Glutamatergic neuron (in vitro differentiated cells): ENCODE data around the gene PRR29. TPM values are rescaled to one million over a fixed set of nuclear protein-coding genes. Genes with fewer than 3 reads are reported as not detected.

Source experiments
- DNase-seq: peaks from one replicate; pipeline ENCODE4 v3.0.0; 2022
- H3K27ac Mint-ChIP-seq: one replicate; pipeline ENCODE4 v1.8.0; 2020; ENCODE audit warnings: mild to moderate bottlenecking, mixed read lengths, inconsistent platforms; ENCODE audit not compliant: unreplicated experiment
- H3K27me3 Mint-ChIP-seq: one replicate; pipeline ENCODE4 v1.8.0; 2020; ENCODE audit warnings: mild to moderate bottlenecking, moderate library complexity, mixed read lengths, inconsistent platforms; ENCODE audit not compliant: unreplicated experiment
- H3K36me3 Mint-ChIP-seq: one replicate; pipeline ENCODE4 v1.8.0; 2020; ENCODE audit warnings: mild to moderate bottlenecking, mixed read lengths, inconsistent platforms; ENCODE audit not compliant: unreplicated experiment
- H3K4me1 Mint-ChIP-seq: one replicate; pipeline ENCODE4 v1.8.0; 2020; ENCODE audit warnings: mild to moderate bottlenecking, low read depth, mixed read lengths, inconsistent platforms; ENCODE audit not compliant: unreplicated experiment
- H3K4me3 Mint-ChIP-seq: one replicate; pipeline ENCODE4 v1.8.0; 2020; ENCODE audit warnings: mild to moderate bottlenecking, mixed read lengths, inconsistent platforms; ENCODE audit not compliant: unreplicated experiment
- H3K9me3 Mint-ChIP-seq: one replicate; pipeline ENCODE4 v1.8.0; 2020; ENCODE audit warnings: mild to moderate bottlenecking, moderate library complexity, mixed read lengths, inconsistent platforms; ENCODE audit not compliant: unreplicated experiment
- total RNA-seq: library from RNA; stranded (reverse); fragmentation: NEBNext Ultra II Directional; extraction: Animal tissue kit (Norgen Biotek cat#: 25700); gene quantifications from one replicate; pipeline ENCODE4 v1.2.1, GENCODE V29; 2021; ENCODE audit not compliant: unreplicated experiment
- TF ChIP-seq, protein P1 (sequence below): fragments of 200-600 bp; sonication (generic); IDR thresholded peaks from one replicate; pipeline ENCODE4 v1.5.0; 2021; ENCODE audit not compliant: partially characterized antibody, unreplicated experiment

PRR29 gene
- total RNA-seq, 1 donor from 2014 or later, result not detected

DNA sequence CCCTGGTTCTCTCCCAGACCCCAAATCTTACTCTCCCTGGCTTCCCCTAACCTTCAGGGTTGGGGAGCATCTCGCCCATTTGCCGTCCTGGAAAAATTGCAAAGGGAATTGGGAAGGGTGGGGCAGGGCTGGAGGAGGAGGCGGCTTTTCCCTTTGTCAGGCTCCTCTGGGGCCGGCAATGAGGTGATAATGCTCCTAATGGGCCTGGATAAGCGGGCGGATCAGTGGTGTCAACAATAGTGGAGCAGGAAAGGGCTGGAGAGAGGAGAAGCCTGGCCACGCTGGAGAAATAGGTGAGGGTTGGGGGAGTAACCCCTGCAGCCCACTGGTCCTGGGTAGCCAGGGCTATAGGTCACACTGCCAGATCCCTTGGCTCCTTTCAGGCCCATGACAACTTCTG, 37.7 kb upstream of the PRR29 start:
- H3K27me3 Mint-ChIP-seq, result no peaks in the 10 kb centered on the region
- no peak for DNase-seq
- TF ChIP-seq, protein P1, sequence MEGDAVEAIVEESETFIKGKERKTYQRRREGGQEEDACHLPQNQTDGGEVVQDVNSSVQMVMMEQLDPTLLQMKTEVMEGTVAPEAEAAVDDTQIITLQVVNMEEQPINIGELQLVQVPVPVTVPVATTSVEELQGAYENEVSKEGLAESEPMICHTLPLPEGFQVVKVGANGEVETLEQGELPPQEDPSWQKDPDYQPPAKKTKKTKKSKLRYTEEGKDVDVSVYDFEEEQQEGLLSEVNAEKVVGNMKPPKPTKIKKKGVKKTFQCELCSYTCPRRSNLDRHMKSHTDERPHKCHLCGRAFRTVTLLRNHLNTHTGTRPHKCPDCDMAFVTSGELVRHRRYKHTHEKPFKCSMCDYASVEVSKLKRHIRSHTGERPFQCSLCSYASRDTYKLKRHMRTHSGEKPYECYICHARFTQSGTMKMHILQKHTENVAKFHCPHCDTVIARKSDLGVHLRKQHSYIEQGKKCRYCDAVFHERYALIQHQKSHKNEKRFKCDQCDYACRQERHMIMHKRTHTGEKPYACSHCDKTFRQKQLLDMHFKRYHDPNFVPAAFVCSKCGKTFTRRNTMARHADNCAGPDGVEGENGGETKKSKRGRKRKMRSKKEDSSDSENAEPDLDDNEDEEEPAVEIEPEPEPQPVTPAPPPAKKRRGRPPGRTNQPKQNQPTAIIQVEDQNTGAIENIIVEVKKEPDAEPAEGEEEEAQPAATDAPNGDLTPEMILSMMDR, result no peak
- no peaks in the 10 kb centered on the region for H3K36me3 Mint-ChIP-seq
- H3K4me1 Mint-ChIP-seq, result peaks cover 7% of the 10 kb centered on the region
- H3K9me3 Mint-ChIP-seq, result peaks cover 2% of the 10 kb centered on the region
- peak overlapping the region; percentile 57 for H3K4me3 Mint-ChIP-seq
- H3K27ac Mint-ChIP-seq, result no peak overlapping the region

DNA sequence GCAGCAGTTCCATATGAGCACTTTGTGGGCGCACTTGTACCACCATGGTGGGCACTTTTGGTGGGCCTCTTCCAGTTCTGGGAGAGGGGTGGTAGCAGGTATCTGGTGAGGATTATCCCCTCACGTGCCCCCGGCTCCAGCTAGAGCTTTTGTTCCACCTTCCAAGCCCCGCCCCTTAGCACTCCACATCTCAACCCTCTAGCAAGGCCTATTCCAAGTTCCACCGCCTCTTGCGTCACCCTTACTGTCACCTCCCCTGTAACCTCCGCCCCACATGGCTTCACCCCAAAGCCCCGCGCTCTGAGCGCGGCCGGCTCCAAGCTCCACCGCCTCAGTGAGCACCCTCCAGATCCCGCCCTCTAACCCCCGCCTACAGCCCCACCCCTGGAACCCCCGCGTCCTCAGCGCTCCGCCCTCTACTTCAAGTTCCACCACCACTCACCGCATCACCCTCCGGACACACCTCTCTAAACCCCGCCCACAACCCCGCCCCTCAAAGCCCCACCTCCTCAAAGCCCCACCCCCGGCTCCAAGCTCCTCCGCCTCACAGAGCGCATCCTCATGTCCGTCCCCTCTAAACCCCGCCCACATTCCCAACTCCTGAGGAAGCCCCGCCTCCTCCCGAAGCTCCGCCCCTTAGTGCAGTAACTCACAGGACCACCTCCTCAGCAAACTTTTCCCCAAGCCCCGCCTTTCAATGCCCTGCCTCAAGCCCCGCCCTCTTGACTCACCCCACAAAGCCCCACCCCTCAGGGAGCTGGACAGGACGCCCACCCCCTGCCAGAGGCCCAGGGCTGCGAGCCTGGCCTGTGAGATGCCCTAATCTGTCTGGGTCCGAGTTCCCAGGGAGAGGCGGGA, 36.6 kb upstream of the PRR29 start:
- H3K27me3 Mint-ChIP-seq, result no peaks in the 10 kb centered on the region
- no peak overlapping the region for H3K27ac Mint-ChIP-seq

DNA sequence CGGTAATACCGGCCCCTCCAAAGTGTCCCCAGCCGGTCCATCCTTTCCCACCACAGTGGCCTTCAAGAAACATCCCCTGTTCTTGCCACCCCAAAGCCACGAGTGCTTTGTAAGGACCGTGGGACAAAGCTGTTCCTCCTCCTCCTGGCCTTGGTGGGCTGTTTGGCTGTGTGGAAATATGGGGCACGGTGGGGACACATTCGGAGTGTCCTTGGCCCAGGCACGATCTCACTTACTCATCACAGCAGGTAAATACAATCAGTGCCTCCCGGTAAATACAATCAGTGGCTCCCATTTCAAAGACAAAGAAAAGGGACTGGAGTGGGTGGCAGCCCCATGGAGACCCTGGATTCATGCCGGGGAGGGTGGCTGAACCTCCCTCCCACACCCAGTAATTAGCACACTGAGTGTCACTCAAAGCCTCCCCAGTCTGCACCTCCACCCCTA, 35.8 kb upstream of the PRR29 start:
- H3K4me1 Mint-ChIP-seq, result peaks cover 7% of the 10 kb centered on the region
- TF ChIP-seq, protein P1, result no peak
- no peak overlapping the region for H3K27ac Mint-ChIP-seq
- no peak for DNase-seq
- H3K4me3 Mint-ChIP-seq, result no peak overlapping the region
- H3K36me3 Mint-ChIP-seq, result no peaks in the 10 kb centered on the region
- H3K27me3 Mint-ChIP-seq, result no peaks in the 10 kb centered on the region
- H3K9me3 Mint-ChIP-seq, result peaks cover 2% of the 10 kb centered on the region

More for the DNA sequence above, 36.6 kb upstream of the PRR29 start:
- Mint-ChIP-seq H3K9me3 (peaks cover 2% of the 10 kb centered on the region), H3K4me3 (peak overlapping the region; percentile 61), H3K4me1 (peaks cover 7% of the 10 kb centered on the region), H3K36me3 (no peaks in the 10 kb centered on the region)
- peak; percentile 74 for DNase-seq
- TF ChIP-seq, protein P1, result no peak

DNA sequence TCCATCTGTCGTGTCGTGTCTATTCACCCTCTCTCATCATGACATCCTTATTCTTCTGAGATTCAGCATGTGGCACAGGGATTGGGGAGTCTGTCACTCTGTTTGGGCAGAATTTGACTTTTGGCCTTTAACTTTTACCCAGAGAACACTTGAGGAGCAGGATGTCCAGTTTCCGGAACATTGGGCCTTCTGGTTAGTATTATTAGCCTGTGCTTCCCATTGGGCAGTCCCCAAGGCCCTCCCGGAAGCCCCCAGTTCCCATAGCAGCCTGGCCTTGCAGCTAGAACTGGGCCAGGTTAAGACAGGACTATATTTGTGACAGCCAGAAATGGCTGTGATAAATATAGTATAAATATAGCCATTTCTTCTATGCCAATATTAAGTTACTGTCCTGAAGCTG, 35.0 kb upstream of the PRR29 start:
- TF ChIP-seq, protein P1, result no peak
- H3K4me1 Mint-ChIP-seq, result peaks cover 7% of the 10 kb centered on the region
- no peaks in the 10 kb centered on the region for H3K36me3 Mint-ChIP-seq
- peaks cover 2% of the 10 kb centered on the region for H3K9me3 Mint-ChIP-seq
- no peak overlapping the region for H3K27ac Mint-ChIP-seq
- DNase-seq, result no peak
- no peak overlapping the region for H3K4me3 Mint-ChIP-seq
- H3K27me3 Mint-ChIP-seq, result no peaks in the 10 kb centered on the region

DNA sequence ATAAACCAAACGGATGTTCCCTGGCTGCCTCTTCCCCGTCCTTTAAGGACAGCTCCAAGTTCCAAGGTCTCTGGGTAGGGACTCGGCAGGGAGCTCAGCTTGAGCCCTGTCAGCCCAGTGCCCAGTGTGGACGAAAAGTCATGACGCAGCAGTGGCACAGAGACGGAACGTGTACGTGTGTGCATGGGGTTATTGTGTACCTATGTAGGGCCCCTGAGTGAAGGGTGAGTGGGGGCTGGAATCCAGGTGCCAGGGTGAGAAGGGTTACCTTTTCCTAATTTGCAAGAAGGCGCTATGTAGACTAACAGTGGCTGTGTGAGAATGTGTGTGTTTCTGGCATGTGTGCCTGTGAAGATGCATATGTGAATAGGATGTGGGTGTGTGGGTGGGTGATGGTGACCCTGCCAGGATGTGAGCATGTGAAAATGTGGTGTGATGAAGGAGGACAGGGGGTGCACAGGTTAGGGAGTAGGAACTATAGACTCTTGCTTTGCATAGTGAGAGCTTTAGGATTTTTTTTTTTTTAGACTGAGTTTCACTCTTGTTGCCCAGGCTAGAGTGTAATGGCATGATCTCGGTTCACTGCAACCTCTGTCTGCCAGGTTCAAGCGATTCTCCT, 31.4 kb upstream of the PRR29 start:
- H3K27ac Mint-ChIP-seq, result no peak overlapping the region

More for the DNA sequence above, 31.4 kb upstream of the PRR29 start:
- Mint-ChIP-seq H3K27me3 (no peaks in the 10 kb centered on the region), H3K36me3 (no peaks in the 10 kb centered on the region), H3K4me1 (peaks cover 3% of the 10 kb centered on the region), H3K4me3 (no peak overlapping the region), H3K9me3 (no peaks in the 10 kb centered on the region)
- no peak for DNase-seq
- TF ChIP-seq, protein P1, result no peak
